Adipocyte (in vitro differentiated cells): ENCODE results near the gene PEX26.
"Not testable (repeated sequence)": the region's sequence is repeated elsewhere in the genome, so short reads cannot be mapped to it uniquely, and the experiment has no call there.

Experiments used
- DNase-seq: peaks from one replicate; pipeline ENCODE4 v3.0.0-alpha.2; 2015; ENCODE audit warnings: low read depth
- H3K27me3 ChIP-seq: replicated peaks from 2 replicates; pipeline ENCODE4 v1.7.0; 2013; ENCODE audit warnings: mild to moderate bottlenecking, low read length, moderate library complexity; ENCODE audit not compliant: control insufficient read depth, insufficient read depth
- H3K36me3 ChIP-seq: 2 replicates; pipeline ENCODE4 v1.7.0; 2013; ENCODE audit warnings: low read length, mild to moderate bottlenecking, moderate library complexity; ENCODE audit not compliant: control insufficient read depth, insufficient read depth, severe bottlenecking
- H3K4me1 ChIP-seq: 2 replicates; pipeline ENCODE4 v1.7.0; 2013; ENCODE audit warnings: mild to moderate bottlenecking, low read length, moderate library complexity; ENCODE audit not compliant: control insufficient read depth, insufficient read depth
- H3K4me3 ChIP-seq: 2 replicates; pipeline ENCODE4 v1.7.0; 2013; ENCODE audit warnings: mild to moderate bottlenecking, low read length, moderate library complexity
- H3K9ac ChIP-seq: 2 replicates; pipeline ENCODE4 v1.7.0; 2013; ENCODE audit warnings: mild to moderate bottlenecking, low read length, moderate library complexity
- H3K9me3 ChIP-seq: 2 replicates; pipeline ENCODE4 v1.7.0; 2013; ENCODE audit warnings: mild to moderate bottlenecking, low read length, moderate library complexity; ENCODE audit not compliant: control insufficient read depth

The PEX26 gene

GRCh38 chr22:18077639-18078328 lies at the start of gene PEX26:
TSS of gene PEX26 (plus strand) at chr22:18077990. CDS start at chr22:18078377, 387 bp downstream.
- Histone ChIP-seq H3K36me3 (peaks cover 32% of the 10 kb centered on the region), H3K9ac (peak within 1 kb of the TSS; percentile 99), H3K27me3 (no peaks in the 10 kb centered on the region), H3K9me3 (no peaks in the 10 kb centered on the region), H3K4me3 (peak within 1 kb of the TSS; percentile 90), H3K4me1 (peaks cover 29% of the 10 kb centered on the region)
- peak; percentile 98 for DNase-seq

- Histone ChIP-seq H3K9me3 (no peaks in the 10 kb centered on the region), H3K9ac (no peak overlapping the region), H3K4me3 (no peak overlapping the region), H3K27me3 (no peaks in the 10 kb centered on the region), H3K36me3 (no peaks in the 10 kb centered on the region), H3K4me1 (peaks cover 30% of the 10 kb centered on the region)
- no peak for DNase-seq
Observed at GRCh38 chr22:18028817-18029527, 48.8 kb upstream of the PEX26 start.

GRCh38 chr22:18029686-18030267 lies 48.0 kb upstream of the PEX26 start:
- Histone ChIP-seq H3K4me3 (no peak overlapping the region), H3K27me3 (no peaks in the 10 kb centered on the region), H3K9ac (no peak overlapping the region), H3K36me3 (no peaks in the 10 kb centered on the region), H3K9me3 (no peaks in the 10 kb centered on the region), H3K4me1 (peaks cover 29% of the 10 kb centered on the region)
- DNase-seq = no peak

GRCh38 chr22:18031695-18032454 lies 45.9 kb upstream of the PEX26 start:
- Histone ChIP-seq H3K9me3 (no peaks in the 10 kb centered on the region), H3K27me3 (no peaks in the 10 kb centered on the region), H3K4me1 (peaks cover 39% of the 10 kb centered on the region), H3K4me3 (no peak overlapping the region), H3K36me3 (no peaks in the 10 kb centered on the region), H3K9ac (no peak overlapping the region)
- DNase-seq = peak; percentile 86

- peaks cover 40% of the 10 kb centered on the region for H3K4me1 ChIP-seq
- no peak overlapping the region for H3K4me3 ChIP-seq
- H3K27me3 ChIP-seq = no peaks in the 10 kb centered on the region
- no peak overlapping the region for H3K9ac ChIP-seq
- H3K9me3 ChIP-seq = no peaks in the 10 kb centered on the region
- no peaks in the 10 kb centered on the region for H3K36me3 ChIP-seq
- peak; percentile 62 for DNase-seq
Observed at GRCh38 chr22:18032455-18033101, 45.2 kb upstream of the PEX26 start.

GRCh38 chr22:18033204-18033998 lies 44.4 kb upstream of the PEX26 start:
- peaks cover 40% of the 10 kb centered on the region for H3K4me1 ChIP-seq
- peak overlapping the region; percentile 21 for H3K4me3 ChIP-seq
- no peaks in the 10 kb centered on the region for H3K9me3 ChIP-seq
- DNase-seq = peak; percentile 64
- peak overlapping the region; percentile 71 for H3K9ac ChIP-seq
- H3K27me3 ChIP-seq = no peaks in the 10 kb centered on the region
- H3K36me3 ChIP-seq = no peaks in the 10 kb centered on the region

GRCh38 chr22:18034076-18034475 lies 43.7 kb upstream of the PEX26 start:
- DNase-seq = no peak
- Histone ChIP-seq H3K4me1 (peaks cover 40% of the 10 kb centered on the region), H3K36me3 (no peaks in the 10 kb centered on the region), H3K9me3 (no peaks in the 10 kb centered on the region), H3K4me3 (peak overlapping the region; percentile 21), H3K27me3 (no peaks in the 10 kb centered on the region), H3K9ac (peak overlapping the region; percentile 71)

- Histone ChIP-seq H3K36me3 (no peaks in the 10 kb centered on the region), H3K9ac (no peak overlapping the region), H3K9me3 (no peaks in the 10 kb centered on the region), H3K4me3 (no peak overlapping the region), H3K27me3 (no peaks in the 10 kb centered on the region), H3K4me1 (peaks cover 45% of the 10 kb centered on the region)
- DNase-seq = no peak
Observed at GRCh38 chr22:18035751-18036150, 42.0 kb upstream of the PEX26 start.

GRCh38 chr22:18040898-18041297 lies 36.9 kb upstream of the PEX26 start:
- not testable (repeated sequence) for H3K36me3 ChIP-seq, DNase-seq, H3K9ac ChIP-seq, H3K27me3 ChIP-seq, H3K4me3 ChIP-seq, H3K9me3 ChIP-seq
- peaks cover 45% of the 10 kb centered on the region for H3K4me1 ChIP-seq

- peak; percentile 77 for DNase-seq
- Histone ChIP-seq H3K4me3 (peak overlapping the region; percentile 40), H3K9me3 (no peaks in the 10 kb centered on the region), H3K4me1 (peaks cover 34% of the 10 kb centered on the region), H3K36me3 (no peaks in the 10 kb centered on the region), H3K27me3 (no peaks in the 10 kb centered on the region), H3K9ac (peak overlapping the region; percentile 8)
Observed at GRCh38 chr22:18042685-18043084, 35.1 kb upstream of the PEX26 start.
